Measurements from ENCODE around the gene ZNF280C.

ZNF280C gene

GRCh38 chrX:130228871-130229270, 39.8 kb downstream of the ZNF280C start:
- ChIA-PET POLR2A (no interaction called here), CTCF (no interaction called here)
- DNase-seq (ENCODE audit: extremely low spot score): no peak
- TF ChIP-seq HDGF (IDR thresholded peaks at IDR 0.05; ENCODE audit: borderline replicate concordance): no peak
- TF ChIP-seq BHLHE40 (IDR thresholded peaks at IDR 0.05; ENCODE audit: borderline replicate concordance): no peak
- no peak for TF ChIP-seq ZNF384 (IDR thresholded peaks at IDR 0.05)
- TF ChIP-seq ARNT (IDR thresholded peaks at IDR 0.05): no peak
- TF ChIP-seq SUZ12 (IDR thresholded peaks at IDR 0.05): no peak
- no peak for TF ChIP-seq FOXK2 (IDR thresholded peaks at IDR 0.05)
- TF ChIP-seq ELF4 (IDR thresholded peaks at IDR 0.05): no peak
- TF ChIP-seq LEF1 (IDR thresholded peaks at IDR 0.05; ENCODE audit: borderline replicate concordance): no peak

GRCh38 chrX:130224810-130225209, 43.9 kb downstream of the ZNF280C start:
- ChIA-PET CTCF (interaction anchor here (0.7 kb wide), 1 partner anchor 620 kb away, joined by 4 read pairs; no protein-coding TSS in a partner anchor), POLR2A (interaction anchor here (1.0 kb wide), 1 partner anchor 44 kb away, joined by 3 read pairs; the partner anchor contains the start of gene ZNF280C)
- TF ChIP-seq SUZ12 (IDR thresholded peaks at IDR 0.05): no peak
- no peak for TF ChIP-seq FOXM1 (IDR thresholded peaks at IDR 0.05; ENCODE audit: borderline replicate concordance)
- no peak for TF ChIP-seq ARNT (IDR thresholded peaks at IDR 0.05)
- no peak for TF ChIP-seq BHLHE40 (IDR thresholded peaks at IDR 0.05; ENCODE audit: borderline replicate concordance)
- DNase-seq (ENCODE audit: extremely low spot score): no peak

GRCh38 chrX:130216320-130216719, 52.4 kb downstream of the ZNF280C start:
- TF ChIP-seq BHLHE40 (IDR thresholded peaks at IDR 0.05; ENCODE audit: borderline replicate concordance) (no peak), ARNT (IDR thresholded peaks at IDR 0.05) (no peak), CTBP1 (IDR thresholded peaks at IDR 0.05; ENCODE audit: borderline replicate concordance) (no peak), SUZ12 (IDR thresholded peaks at IDR 0.05) (no peak), SP1 (IDR thresholded peaks at IDR 0.05) (no peak), FOXA1 (IDR thresholded peaks at IDR 0.05) (no peak), ELF4 (IDR thresholded peaks at IDR 0.05) (no peak), NFRKB (IDR thresholded peaks at IDR 0.05) (no peak), L3MBTL2 (conservative IDR thresholded peaks at IDR 0.05) (no peak), FOXM1 (IDR thresholded peaks at IDR 0.05; ENCODE audit: borderline replicate concordance) (no peak), ZNF384 (IDR thresholded peaks at IDR 0.05) (no peak), LEF1 (IDR thresholded peaks at IDR 0.05; ENCODE audit: borderline replicate concordance) (no peak), HDGF (IDR thresholded peaks at IDR 0.05; ENCODE audit: borderline replicate concordance) (no peak), PKNOX1 (IDR thresholded peaks at IDR 0.05) (no peak), TARDBP (IDR thresholded peaks at IDR 0.05) (no peak), FOXK2 (IDR thresholded peaks at IDR 0.05) (no peak)
- no peak for DNase-seq (ENCODE audit: extremely low spot score)
- ChIA-PET CTCF (no interaction called here), POLR2A (no interaction called here)

- TF ChIP-seq PKNOX1 (IDR thresholded peaks at IDR 0.05): no peak
- no peak for TF ChIP-seq FOXK2 (IDR thresholded peaks at IDR 0.05)
- ChIA-PET POLR2A (no interaction called here), CTCF (no interaction called here)
- DNase-seq (ENCODE audit: extremely low spot score): no peak
Measured at GRCh38 chrX:130213376-130213775, 55.3 kb downstream of the ZNF280C start.

GRCh38 chrX:130212371-130212770, 56.3 kb downstream of the ZNF280C start:
- CTCF ChIA-PET: no interaction called here
- POLR2A ChIA-PET: no interaction called here
- TF ChIP-seq BHLHE40 (IDR thresholded peaks at IDR 0.05; ENCODE audit: borderline replicate concordance) (no peak), FOXK2 (IDR thresholded peaks at IDR 0.05) (no peak), TARDBP (IDR thresholded peaks at IDR 0.05) (no peak), ZNF384 (IDR thresholded peaks at IDR 0.05) (no peak), CTBP1 (IDR thresholded peaks at IDR 0.05; ENCODE audit: borderline replicate concordance) (no peak), SP1 (IDR thresholded peaks at IDR 0.05) (no peak), FOXA1 (IDR thresholded peaks at IDR 0.05) (no peak), FOXM1 (IDR thresholded peaks at IDR 0.05; ENCODE audit: borderline replicate concordance) (no peak), LEF1 (IDR thresholded peaks at IDR 0.05; ENCODE audit: borderline replicate concordance) (no peak), SUZ12 (IDR thresholded peaks at IDR 0.05) (no peak), L3MBTL2 (conservative IDR thresholded peaks at IDR 0.05) (no peak), ELF4 (IDR thresholded peaks at IDR 0.05) (no peak), HDGF (IDR thresholded peaks at IDR 0.05; ENCODE audit: borderline replicate concordance) (no peak), ARNT (IDR thresholded peaks at IDR 0.05) (no peak), PKNOX1 (IDR thresholded peaks at IDR 0.05) (no peak), NFRKB (IDR thresholded peaks at IDR 0.05) (no peak)
- no peak for DNase-seq (ENCODE audit: extremely low spot score)

- POLR2A ChIA-PET: no interaction called here
- CTCF ChIA-PET: no interaction called here
- DNase-seq (ENCODE audit: extremely low spot score): no peak
- TF ChIP-seq LEF1 (IDR thresholded peaks at IDR 0.05; ENCODE audit: borderline replicate concordance) (no peak), ARNT (IDR thresholded peaks at IDR 0.05) (no peak), TARDBP (IDR thresholded peaks at IDR 0.05) (no peak), L3MBTL2 (conservative IDR thresholded peaks at IDR 0.05) (no peak), CTBP1 (IDR thresholded peaks at IDR 0.05; ENCODE audit: borderline replicate concordance) (no peak), FOXA1 (IDR thresholded peaks at IDR 0.05) (no peak), PKNOX1 (IDR thresholded peaks at IDR 0.05) (no peak)
Measured at GRCh38 chrX:130211415-130212186, 57.1 kb downstream of the ZNF280C start.
